Keratinocyte (primary cell): ENCODE measurements around the gene RAD23B. TPM values are rescaled to one million over a fixed set of nuclear protein-coding genes. Genes with fewer than 3 reads are reported as not detected.

Source experiments
- DNase-seq: peaks from one replicate; pipeline ENCODE4 v3.0.0-alpha.2; 2011; ENCODE audit warnings: low read depth, missing footprints, low spot score
- FAIRE-seq: peaks from 2 replicates; lab custom pipeline; 2011; peaks lifted over from hg19 to GRCh38; lab: Jason Lieb, UNC
- H2AFZ ChIP-seq: 2 replicates; pipeline ENCODE4 v1.6.0; 2012; ENCODE audit warnings: low read length, control low read depth, inconsistent platforms; ENCODE audit not compliant: control insufficient read depth
- H3K27ac ChIP-seq: 2 replicates; pipeline ENCODE4 v1.5.1; 2011; ENCODE audit warnings: low read length; ENCODE audit not compliant: control insufficient read depth, insufficient read depth
- H3K27me3 ChIP-seq: 3 replicates; pipeline ENCODE4 v1.6.0; 2011; ENCODE audit warnings: low read length; ENCODE audit not compliant: control insufficient read depth, insufficient read depth; ENCODE audit errors: extremely low read depth
- H3K36me3 ChIP-seq, 2 experiments: 2 replicates in 1 of 2; 3 replicates in 1 of 2; pipeline ENCODE4 v1.5.1; 2011; ENCODE audit warnings: low read length in 2 of 2, mild to moderate bottlenecking in 1 of 2; ENCODE audit not compliant: control insufficient read depth in 2 of 2, insufficient read depth in 2 of 2; ENCODE audit errors: extremely low read depth in 1 of 2
- H3K4me1 ChIP-seq: 3 replicates; pipeline ENCODE4 v1.5.1; 2011; ENCODE audit warnings: low read length; ENCODE audit not compliant: control insufficient read depth, insufficient read depth; ENCODE audit errors: extremely low read depth
- H3K4me2 ChIP-seq: 3 replicates; pipeline ENCODE4 v1.6.0; 2011; ENCODE audit warnings: low read depth, low read length; ENCODE audit not compliant: control insufficient read depth, insufficient read depth; ENCODE audit errors: extremely low read depth
- H3K4me3 ChIP-seq, 3 experiments: fragments of 200-600 bp in 1 of 3; sonication (generic) in 1 of 3; 2 replicates in 2 of 3; 3 replicates in 1 of 3; pipeline ENCODE4 v1.5.1; 2011 to 2016; ENCODE audit warnings: low read length in 3 of 3, mild to moderate bottlenecking in 3 of 3, control low read depth in 2 of 3, inconsistent platforms in 1 of 3, low read depth in 1 of 3, mixed read lengths in 1 of 3, mixed run types in 1 of 3, moderate library complexity in 1 of 3; ENCODE audit not compliant: control insufficient read depth in 2 of 3, insufficient read depth in 2 of 3; ENCODE audit errors: extremely low read depth in 1 of 3
- H3K79me2 ChIP-seq: 2 replicates; pipeline ENCODE4 v1.6.0; 2012; ENCODE audit warnings: low read length; ENCODE audit not compliant: control insufficient read depth, insufficient read depth
- H3K9ac ChIP-seq: 3 replicates; pipeline ENCODE4 v1.6.0; 2011; ENCODE audit warnings: low read length; ENCODE audit not compliant: control insufficient read depth, insufficient read depth; ENCODE audit errors: extremely low read depth
- H3K9me1 ChIP-seq: 3 replicates; pipeline ENCODE4 v1.6.0; 2011; ENCODE audit warnings: low read length; ENCODE audit not compliant: control insufficient read depth, insufficient read depth; ENCODE audit errors: extremely low read depth
- H3K9me3 ChIP-seq: 2 replicates; pipeline ENCODE4 v1.5.1; 2012; ENCODE audit warnings: low read depth, low read length; ENCODE audit not compliant: control insufficient read depth
- H4K20me1 ChIP-seq: 3 replicates; pipeline ENCODE4 v1.6.0; 2011; ENCODE audit warnings: low read length; ENCODE audit not compliant: control insufficient read depth, insufficient read depth; ENCODE audit errors: extremely low read depth
- EZH2 ChIP-seq: IDR thresholded peaks from one replicate; pipeline ENCODE4 v1.6.1; 2012; ENCODE audit warnings: inconsistent platforms, mild to moderate bottlenecking, low read length, moderate library complexity
- dilution Hi-C: fragments of 300-500 bp; cut with MboI; formaldehyde crosslinking; loops from one replicate; pipeline ENCODE4 v1.7.0; 2020; ENCODE audit warnings: low sequenced_read_pairs; ENCODE audit not compliant: extremely low pct_ligation_motif_present
- polyA plus RNA-seq, 5 experiments: library from polyadenylated mRNA; depleted of rRNA in 3 of 5; stranded (reverse) in 3 of 5; stranded (forward) in 1 of 5; unstranded in 1 of 5; fragments of >200 nt; gene quantifications; 1 replicate in 1 of 5; 2 replicates in 3 of 5; 3 replicates in 1 of 5; pipeline versions ENCODE4 v1.2.1 to v1.2.3, GENCODE V29; 2011 to 2012; ENCODE audit warnings: missing spikeins in 2 of 5, low read depth in 1 of 5, low replicate concordance in 1 of 5
- TF ChIP-seq, protein P1 (sequence below), 3 experiments: IDR thresholded peaks in 1 of 3; conservative IDR thresholded peaks in 1 of 3; optimal IDR thresholded peaks in 1 of 3; 2 replicates in 2 of 3; 3 replicates in 1 of 3; pipeline versions ENCODE3 to v1.5.1; 2011; ENCODE audit warnings: low read length in 3 of 3, mild to moderate bottlenecking in 3 of 3, moderate library complexity in 2 of 3, control low read depth in 1 of 3, inconsistent platforms in 1 of 3; ENCODE audit not compliant: insufficient read depth in 2 of 3; ENCODE audit errors: extremely low read depth in 1 of 3

RAD23B gene
- polyA plus RNA-seq, 1 donor (not counting 4 experiments of a cell fraction or from before 2014, with no cell fraction given): 168 TPM

DNA sequence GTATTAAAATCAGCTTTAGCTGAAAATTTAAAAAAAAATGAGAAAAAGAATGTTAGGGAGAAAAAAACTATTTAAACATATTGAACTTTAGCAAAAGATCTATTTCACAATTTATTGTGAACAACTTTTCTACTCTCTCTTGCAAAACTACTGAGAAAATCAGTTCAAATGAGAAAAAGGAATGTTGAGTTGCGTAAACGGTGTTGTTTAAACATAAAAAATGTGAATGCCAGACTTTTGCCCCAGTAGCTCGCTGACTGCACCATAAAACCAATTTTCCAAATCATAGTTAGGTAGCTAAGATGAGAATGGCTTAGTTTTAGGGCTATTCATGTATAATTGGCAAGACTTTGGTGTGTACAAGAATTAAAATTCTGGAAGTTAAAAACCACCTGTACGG, 13.4 kb upstream of the RAD23B start:
- no peak overlapping the region for H3K4me3 ChIP-seq
- no peaks in the 10 kb centered on the region for H3K79me2 ChIP-seq
- H3K36me3 ChIP-seq: no peaks in the 10 kb centered on the region
- no peak overlapping the region for H3K9ac ChIP-seq
- H4K20me1 ChIP-seq: no peaks in the 10 kb centered on the region
- DNase-seq: no peak
- FAIRE-seq: no peak
- dilution Hi-C loops: no loop called here
- H3K4me1 ChIP-seq: peaks cover 10% of the 10 kb centered on the region
- H3K9me1 ChIP-seq: no peaks in the 10 kb centered on the region
- no peak overlapping the region for H3K4me2 ChIP-seq
- H3K27me3 ChIP-seq: no peaks in the 10 kb centered on the region
- no peak overlapping the region for H2AFZ ChIP-seq
- H3K9me3 ChIP-seq: no peaks in the 10 kb centered on the region
- TF ChIP-seq EZH2: no peak
- TF ChIP-seq, protein P1, sequence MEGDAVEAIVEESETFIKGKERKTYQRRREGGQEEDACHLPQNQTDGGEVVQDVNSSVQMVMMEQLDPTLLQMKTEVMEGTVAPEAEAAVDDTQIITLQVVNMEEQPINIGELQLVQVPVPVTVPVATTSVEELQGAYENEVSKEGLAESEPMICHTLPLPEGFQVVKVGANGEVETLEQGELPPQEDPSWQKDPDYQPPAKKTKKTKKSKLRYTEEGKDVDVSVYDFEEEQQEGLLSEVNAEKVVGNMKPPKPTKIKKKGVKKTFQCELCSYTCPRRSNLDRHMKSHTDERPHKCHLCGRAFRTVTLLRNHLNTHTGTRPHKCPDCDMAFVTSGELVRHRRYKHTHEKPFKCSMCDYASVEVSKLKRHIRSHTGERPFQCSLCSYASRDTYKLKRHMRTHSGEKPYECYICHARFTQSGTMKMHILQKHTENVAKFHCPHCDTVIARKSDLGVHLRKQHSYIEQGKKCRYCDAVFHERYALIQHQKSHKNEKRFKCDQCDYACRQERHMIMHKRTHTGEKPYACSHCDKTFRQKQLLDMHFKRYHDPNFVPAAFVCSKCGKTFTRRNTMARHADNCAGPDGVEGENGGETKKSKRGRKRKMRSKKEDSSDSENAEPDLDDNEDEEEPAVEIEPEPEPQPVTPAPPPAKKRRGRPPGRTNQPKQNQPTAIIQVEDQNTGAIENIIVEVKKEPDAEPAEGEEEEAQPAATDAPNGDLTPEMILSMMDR (optimal IDR thresholded peaks at IDR 0.05 in 1 of 3, IDR thresholded peaks at IDR 0.05 in 1 of 3, conservative IDR thresholded peaks at IDR 0.05 in 1 of 3; ENCODE audit: extremely low read depth in 1 of 3, insufficient read depth in 2 of 3, low read length in 3 of 3): no peak
- no peak overlapping the region for H3K27ac ChIP-seq

GRCh38 chr9:107270082-107270481, 13.0 kb upstream of the RAD23B start:
- DNase-seq (no peak), FAIRE-seq (no peak)
- Histone ChIP-seq H4K20me1 (no peaks in the 10 kb centered on the region), H3K4me2 (no peak overlapping the region), H3K4me3 (no peak overlapping the region), H3K79me2 (no peaks in the 10 kb centered on the region), H3K9ac (no peak overlapping the region), H3K36me3 (no peaks in the 10 kb centered on the region), H3K27me3 (no peaks in the 10 kb centered on the region), H2AFZ (no peak overlapping the region), H3K4me1 (peaks cover 13% of the 10 kb centered on the region), H3K27ac (no peak overlapping the region), H3K9me3 (no peaks in the 10 kb centered on the region), H3K9me1 (no peaks in the 10 kb centered on the region)
- dilution Hi-C loops: no loop called here
- TF ChIP-seq, protein P1 (optimal IDR thresholded peaks at IDR 0.05 in 1 of 3, IDR thresholded peaks at IDR 0.05 in 1 of 3, conservative IDR thresholded peaks at IDR 0.05 in 1 of 3; ENCODE audit: extremely low read depth in 1 of 3, insufficient read depth in 2 of 3, low read length in 3 of 3): no peak
- TF ChIP-seq EZH2: no peak
